Psoas muscle (tissue), 8 donors: Measurements from ENCODE around the gene GNA12. TPM values are rescaled to one million over a fixed set of nuclear protein-coding genes. Genes with fewer than 3 reads are reported as not detected.

Experiments used
- ATAC-seq, 4 donors: fragments of 200-7000 bp; cut with Tn5 transposase; one replicate each; pipeline ENCODE4 v1.9.1; 2020; ENCODE audit warnings: moderate library complexity in 3 of 4, mild to moderate bottlenecking in 2 of 4
- DNase-seq, 2 donors: peaks; one replicate each; pipeline ENCODE4 v3.0.0-alpha.2; 2020
- H3K27ac ChIP-seq: fragments of 200-600 bp; one replicate; pipeline ENCODE4 v1.8.0; 2022
- H3K27me3 ChIP-seq, 3 donors: fragments of 200-600 bp in 1 of 3; one replicate each; pipeline versions ENCODE4 v1.6.1 to v1.8.0; 2013 to 2022; ENCODE audit warnings: low read length in 2 of 3, mild to moderate bottlenecking in 2 of 3, moderate library complexity in 1 of 3; ENCODE audit not compliant: insufficient read depth in 3 of 3
- H3K36me3 ChIP-seq, 2 donors: fragments of 200-600 bp in 1 of 2; one replicate each; pipeline versions ENCODE4 v1.6.1 to v1.8.0; 2013 to 2022; ENCODE audit warnings: low read depth in 1 of 2, mild to moderate bottlenecking in 1 of 2, moderate library complexity in 1 of 2; ENCODE audit not compliant: insufficient read depth in 1 of 2
- H3K4me1 ChIP-seq: fragments of 200-600 bp; one replicate; pipeline ENCODE4 v1.8.0; 2022
- H3K4me3 ChIP-seq: fragments of 200-600 bp; one replicate; pipeline ENCODE4 v1.8.0; 2022; ENCODE audit warnings: mild to moderate bottlenecking
- H3K9me3 ChIP-seq: fragments of 200-600 bp; one replicate; pipeline ENCODE4 v1.8.0; 2022
- CTCF ChIP-seq: fragments of 200-600 bp; IDR thresholded peaks from one replicate; pipeline ENCODE4 v1.8.0; 2022; ENCODE audit warnings: antibody characterized with exemption
- WGBS, 3 donors: extraction: QIAGEN DNeasy Blood & Tissue Kit; methylation state at CpG; one replicate each; pipeline versions ENCODE4 v1.1.6 to v1.1.7; 2013; 5-methylcytosine and 5-hydroxymethylcytosine counted together
- intact Hi-C, 2 donors: fragments of 100-400 bp; cut with DNase I; formaldehyde crosslinking; loops; one replicate each; pipeline versions ENCODE4 v1.11.0 to v1.14.2; 2022
- polyA plus RNA-seq, 3 donors: library from polyadenylated mRNA; stranded (reverse); fragments of 200-250 nt; gene quantifications; one replicate each; pipeline ENCODE4 v1.2.3, GENCODE V29; 2013
- total RNA-seq, 4 donors: library from RNA; stranded (reverse); fragmentation: NEBNext Ultra II Directional in 2 of 4; extraction: Animal tissue kit (Norgen Biotek cat#: 25700) in 2 of 4; gene quantifications; one replicate each; pipeline versions ENCODE4 v1.2.1 to v1.2.4, GENCODE V29; 2021 to 2023
- donor health status: healthy with polysubstance abuse.
- donor health status: DM: no; HTN: no; CAD: no; lungs with moderate emphysema.
- donor health status: Bipolar disorder and iron deficiency.
- donor health status: healthy.
- donor health status: DM: yes; HTN: yes; CAD: no.
- donor health status: DM: no; HTN: no; CAD: no.
- donor health status: DM: no; HTN: no; CAD: no.
- donor health status: DM: yes; HTN: yes; CAD: no.

GNA12 gene
- total and polyA plus RNA-seq, 7 donors: 7.1 to 20.2 (median 15.4) TPM

- Histone ChIP-seq H3K36me3 (no peaks in the 10 kb centered on the region), H3K4me1 (peaks cover 35% of the 10 kb centered on the region), H3K27me3 (no peaks in the 10 kb centered on the region), H3K9me3 (no peaks in the 10 kb centered on the region), H3K27ac (no peak overlapping the region), H3K4me3 (no peak overlapping the region)
- DNase-seq: no peak
- no peak for TF ChIP-seq CTCF
- intact Hi-C loops: no loop called here
- 79 to 89% (median 81%) methylated on average over 16 of the region's 16 CpGs for WGBS, 3 donors
- ATAC-seq: no peak
Observed at GRCh38 chr7:2824026-2824677, 20.0 kb downstream of the GNA12 start.

- no peaks in the 10 kb centered on the region for H3K9me3 ChIP-seq
- 91 to 94% (median 93%) methylated on average over 5 of the region's 5 CpGs for WGBS, 3 donors
- ATAC-seq (no peak), DNase-seq (no peak)
- H3K27me3 ChIP-seq: no peaks in the 10 kb centered on the region
- no peak overlapping the region for H3K27ac ChIP-seq
- intact Hi-C loops: no loop called here
- H3K4me1 ChIP-seq: peaks cover 35% of the 10 kb centered on the region
- TF ChIP-seq CTCF: no peak
- H3K4me3 ChIP-seq: no peak overlapping the region
- no peaks in the 10 kb centered on the region for H3K36me3 ChIP-seq
Observed at GRCh38 chr7:2823130-2823529, 21.0 kb downstream of the GNA12 start.

GRCh38 chr7:2821842-2822507 is 22.1 kb downstream of the GNA12 start:
- Histone ChIP-seq H3K4me1 (peaks cover 35% of the 10 kb centered on the region), H3K9me3 (no peaks in the 10 kb centered on the region), H3K27me3 (no peaks in the 10 kb centered on the region), H3K4me3 (no peak overlapping the region), H3K27ac (no peak overlapping the region), H3K36me3 (no peaks in the 10 kb centered on the region)
- TF ChIP-seq CTCF: no peak
- intact Hi-C loops: no loop called here
- DNase-seq (no peak), ATAC-seq (no peak)
- WGBS, 3 donors: 89 to 93% (median 92%) methylated on average over 10 of the region's 10 CpGs

GRCh38 chr7:2821161-2821841 is 22.8 kb downstream of the GNA12 start:
- no peak for TF ChIP-seq CTCF
- Histone ChIP-seq H3K27me3 (no peaks in the 10 kb centered on the region), H3K4me1 (peaks cover 35% of the 10 kb centered on the region), H3K9me3 (no peaks in the 10 kb centered on the region), H3K36me3 (no peaks in the 10 kb centered on the region), H3K27ac (no peak overlapping the region), H3K4me3 (no peak overlapping the region)
- no peak for DNase-seq
- intact Hi-C loops: no loop called here
- ATAC-seq: peak in 2 of 4 donors; percentile 33 to 43
- WGBS, 3 donors: 56 to 66% (median 58%) methylated on average over 12 of the region's 12 CpGs
